ENCODE measurements around the gene LEMD1. TPM values are rescaled to one million over a fixed set of nuclear protein-coding genes. Genes with fewer than 3 reads are reported as not detected.
A peak's percentile ranks its signal among the peaks of the same experiment; 100 is the strongest.

The LEMD1 gene
- total and polyA plus RNA-seq, 2 experiments from 2014 or later, result not detected

GRCh38 chr1:205356440-205357139 lies 65.3 kb downstream of the LEMD1 start, which contains the start of gene KLHDC8A:
Gene KLHDC8A, minus strand, starts transcription at chr1:205356922. Its CDS starts 13,318 bp downstream, at chr1:205343604.
- Histone ChIP-seq H3K27ac (no peak within 1 kb of the TSS), H3K4me3 (no peak within 1 kb of the TSS), H3K36me3 (no peaks in the 10 kb centered on the region), H3K27me3 (no peaks in the 10 kb centered on the region), H3K9me3 (ENCODE audit: low read depth) (no peaks in the 10 kb centered on the region), H3K4me1 (ENCODE audit: low read depth) (no peaks in the 10 kb centered on the region)
- TF ChIP-seq, protein P1, sequence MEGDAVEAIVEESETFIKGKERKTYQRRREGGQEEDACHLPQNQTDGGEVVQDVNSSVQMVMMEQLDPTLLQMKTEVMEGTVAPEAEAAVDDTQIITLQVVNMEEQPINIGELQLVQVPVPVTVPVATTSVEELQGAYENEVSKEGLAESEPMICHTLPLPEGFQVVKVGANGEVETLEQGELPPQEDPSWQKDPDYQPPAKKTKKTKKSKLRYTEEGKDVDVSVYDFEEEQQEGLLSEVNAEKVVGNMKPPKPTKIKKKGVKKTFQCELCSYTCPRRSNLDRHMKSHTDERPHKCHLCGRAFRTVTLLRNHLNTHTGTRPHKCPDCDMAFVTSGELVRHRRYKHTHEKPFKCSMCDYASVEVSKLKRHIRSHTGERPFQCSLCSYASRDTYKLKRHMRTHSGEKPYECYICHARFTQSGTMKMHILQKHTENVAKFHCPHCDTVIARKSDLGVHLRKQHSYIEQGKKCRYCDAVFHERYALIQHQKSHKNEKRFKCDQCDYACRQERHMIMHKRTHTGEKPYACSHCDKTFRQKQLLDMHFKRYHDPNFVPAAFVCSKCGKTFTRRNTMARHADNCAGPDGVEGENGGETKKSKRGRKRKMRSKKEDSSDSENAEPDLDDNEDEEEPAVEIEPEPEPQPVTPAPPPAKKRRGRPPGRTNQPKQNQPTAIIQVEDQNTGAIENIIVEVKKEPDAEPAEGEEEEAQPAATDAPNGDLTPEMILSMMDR (IDR thresholded peaks at IDR 0.05; ENCODE audit: low read depth, low read length), result no peak
- peak in 1 of 2 donors; percentile 53 for DNase-seq (ENCODE audit: low read depth in 1 of 2, low spot score in 1 of 2)

DNA sequence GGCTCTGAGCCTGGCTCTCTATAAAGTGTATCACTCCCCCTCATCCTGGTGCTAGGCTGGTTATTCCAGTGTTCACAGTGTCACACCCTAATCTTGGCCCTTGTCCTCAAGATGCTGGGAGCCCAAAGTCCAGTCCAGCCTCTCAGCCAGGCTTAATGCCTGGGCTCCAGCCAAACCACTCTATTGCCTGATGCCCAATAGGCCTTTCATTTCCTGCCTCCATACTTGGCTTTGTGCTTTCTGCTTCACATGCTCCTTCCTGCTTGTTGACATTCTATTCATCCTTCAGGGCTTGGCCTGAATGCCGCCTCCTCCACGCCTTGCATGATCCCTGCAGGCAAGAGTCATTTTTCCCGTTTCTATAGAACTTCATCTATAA lies 66.8 kb downstream of the LEMD1 start:
- H3K4me3 ChIP-seq, result no peak overlapping the region
- H3K9me3 ChIP-seq (ENCODE audit: low read depth), result no peaks in the 10 kb centered on the region
- TF ChIP-seq, protein P1 (IDR thresholded peaks at IDR 0.05; ENCODE audit: low read depth, low read length), result no peak
- H3K27me3 ChIP-seq, result no peaks in the 10 kb centered on the region
- no peaks in the 10 kb centered on the region for H3K4me1 ChIP-seq (ENCODE audit: low read depth)
- no peak overlapping the region for H3K27ac ChIP-seq
- peak in 1 of 2 donors; percentile 73 for DNase-seq (ENCODE audit: low read depth in 1 of 2, low spot score in 1 of 2)
- H3K36me3 ChIP-seq, result no peaks in the 10 kb centered on the region

- peak; percentile 74 to 84 for DNase-seq (ENCODE audit: low read depth in 1 of 2, low spot score in 1 of 2)
- TF ChIP-seq, protein P1 (IDR thresholded peaks at IDR 0.05; ENCODE audit: low read depth, low read length), result peak; percentile 87
- Histone ChIP-seq H3K27me3 (no peaks in the 10 kb centered on the region), H3K4me1 (ENCODE audit: low read depth) (no peaks in the 10 kb centered on the region), H3K27ac (no peak overlapping the region), H3K4me3 (no peak overlapping the region), H3K9me3 (ENCODE audit: low read depth) (no peaks in the 10 kb centered on the region), H3K36me3 (no peaks in the 10 kb centered on the region)
Measured at GRCh38 chr1:205354259-205355074, 67.4 kb downstream of the LEMD1 start.

GRCh38 chr1:205353612-205354011 lies 68.2 kb downstream of the LEMD1 start:
- TF ChIP-seq, protein P1 (IDR thresholded peaks at IDR 0.05; ENCODE audit: low read depth, low read length), result no peak
- H3K9me3 ChIP-seq (ENCODE audit: low read depth), result no peaks in the 10 kb centered on the region
- H3K4me3 ChIP-seq, result no peak overlapping the region
- no peaks in the 10 kb centered on the region for H3K27me3 ChIP-seq
- H3K27ac ChIP-seq, result no peak overlapping the region
- DNase-seq (ENCODE audit: low read depth in 1 of 2, low spot score in 1 of 2), result no peak
- H3K36me3 ChIP-seq, result no peaks in the 10 kb centered on the region
- H3K4me1 ChIP-seq (ENCODE audit: low read depth), result no peaks in the 10 kb centered on the region

DNA sequence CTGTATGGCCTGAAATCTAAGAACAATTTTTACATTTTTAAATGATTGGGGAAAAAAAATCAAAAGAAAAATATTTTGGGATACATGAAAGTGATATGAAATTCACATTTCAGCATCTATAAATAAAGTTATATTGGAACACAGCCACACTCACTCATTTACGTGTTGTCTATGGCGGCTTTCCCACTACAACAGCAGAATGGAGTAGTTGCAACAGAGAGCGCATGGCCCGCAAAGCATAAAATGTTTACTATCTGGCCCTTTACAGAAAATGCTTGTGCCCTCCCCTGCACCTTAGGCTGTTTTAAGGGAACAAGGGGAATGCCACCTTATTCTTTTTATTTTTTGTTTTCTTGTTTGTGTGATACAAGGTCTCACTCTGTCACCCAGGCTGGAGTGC lies 68.7 kb downstream of the LEMD1 start:
- H3K27me3 ChIP-seq, result no peaks in the 10 kb centered on the region
- H3K36me3 ChIP-seq, result no peaks in the 10 kb centered on the region
- H3K9me3 ChIP-seq (ENCODE audit: low read depth), result no peaks in the 10 kb centered on the region
- TF ChIP-seq, protein P1 (IDR thresholded peaks at IDR 0.05; ENCODE audit: low read depth, low read length), result no peak
- H3K4me3 ChIP-seq, result no peak overlapping the region
- no peaks in the 10 kb centered on the region for H3K4me1 ChIP-seq (ENCODE audit: low read depth)
- no peak for DNase-seq (ENCODE audit: low read depth in 1 of 2, low spot score in 1 of 2)
- no peak overlapping the region for H3K27ac ChIP-seq

Measured in cardiac muscle cell (in vitro differentiated cells and primary cell).